K562 (cell line): Measurements from ENCODE around the gene HES4. TPM values are rescaled to one million over a fixed set of nuclear protein-coding genes. Genes with fewer than 3 reads are reported as not detected.

ENCODE experiments used
- CREB1 ChIP-seq, 2 experiments: sonication (generic) in 1 of 2; formaldehyde crosslinking in 1 of 2; IDR thresholded peaks; 2 replicates each; pipeline versions ENCODE4 v1.6.1 to v1.8.0; 2012 to 2022; ENCODE audit warnings: inconsistent platforms in 1 of 2, mild to moderate bottlenecking in 1 of 2, missing genetic modification reagents in 1 of 2, moderate library complexity in 1 of 2
- CSDE1 ChIP-seq, 2 experiments: fragments of 450-650 bp; IDR thresholded peaks; 2 replicates each; pipeline ENCODE4 v1.6.1; 2016; ENCODE audit warnings: mild to moderate bottlenecking in 1 of 2
- E2F1 ChIP-seq: sonication (generic); formaldehyde crosslinking; IDR thresholded peaks from 2 replicates; pipeline ENCODE4 v1.8.1; 2023; ENCODE audit warnings: mild to moderate bottlenecking, missing genetic modification reagents, moderate library complexity
- GATAD2A ChIP-seq: fragments of 450-650 bp; IDR thresholded peaks from 2 replicates; pipeline ENCODE4 v1.6.1; 2017
- HIVEP1 ChIP-seq: fragments of 250-450 bp; sonication (Bioruptor Pico); IDR thresholded peaks from 2 replicates; pipeline ENCODE4 v1.4.0; 2020; ENCODE audit warnings: mild to moderate bottlenecking
- ILF3 ChIP-seq: fragments of 450-650 bp; IDR thresholded peaks from 2 replicates; pipeline ENCODE4 v1.6.1; 2018; ENCODE audit warnings: antibody characterized with exemption, mild to moderate bottlenecking, moderate library complexity, borderline replicate concordance
- MTA1 ChIP-seq: fragments of 450-650 bp; IDR thresholded peaks from 2 replicates; pipeline ENCODE4 v1.6.1; 2017; ENCODE audit warnings: borderline replicate concordance
- NFYB ChIP-seq: IDR thresholded peaks from 2 replicates; pipeline ENCODE4 v1.6.1; 2011; ENCODE audit warnings: mild to moderate bottlenecking, moderate library complexity; ENCODE audit not compliant: insufficient read length; ENCODE audit errors: extremely low read depth
- PHB2 ChIP-seq: fragments of 450-650 bp; IDR thresholded peaks from 2 replicates; pipeline ENCODE4 v1.6.1; 2017; ENCODE audit warnings: low read depth
- PHF8 ChIP-seq: fragments of 200-600 bp; sonication (generic); IDR thresholded peaks from 2 replicates; pipeline ENCODE4 v1.6.1; 2012; ENCODE audit warnings: mixed run types, mild to moderate bottlenecking, inconsistent platforms, low read length, moderate library complexity, borderline replicate concordance
- SIRT6 ChIP-seq: IDR thresholded peaks from one replicate; pipeline ENCODE4 v1.6.1; 2012; ENCODE audit warnings: low read depth, mild to moderate bottlenecking, control low read depth, inconsistent platforms, low read length, moderate library complexity
- STAG1 ChIP-seq: sonication (generic); formaldehyde crosslinking; IDR thresholded peaks from 2 replicates; pipeline ENCODE4 v1.5.0; 2020; ENCODE audit warnings: missing genetic modification reagents, borderline replicate concordance
- TEAD1 ChIP-seq, 2 experiments: fragments of 450-650 bp in 1 of 2; sonication (generic) in 1 of 2; formaldehyde crosslinking; IDR thresholded peaks; 2 replicates each; pipeline versions ENCODE4 v1.4.0 to v1.8.0; 2020 to 2022; ENCODE audit warnings: mild to moderate bottlenecking in 2 of 2, missing genetic modification reagents in 1 of 2
- ZBTB40 ChIP-seq, 2 experiments: fragments of 450-650 bp in 1 of 2; sonication (generic) in 1 of 2; formaldehyde crosslinking in 1 of 2; IDR thresholded peaks; 2 replicates each; pipeline versions ENCODE4 v1.7.1 to v1.9.0; 2016 to 2022; ENCODE audit warnings: inconsistent platforms in 1 of 2, mild to moderate bottlenecking in 1 of 2, missing genetic modification reagents in 1 of 2
- ZNF57 ChIP-seq: fragments of 450-650 bp; formaldehyde crosslinking; IDR thresholded peaks from 2 replicates; pipeline ENCODE4 v1.4.0; 2020; ENCODE audit warnings: mild to moderate bottlenecking, moderate library complexity
- polyA plus RNA-seq, 8 experiments: library from polyadenylated mRNA; depleted of rRNA in 4 of 8; stranded (reverse) in 5 of 8; unstranded in 3 of 8; fragments of >200 nt; fragmentation: Nextera tagmentation in 2 of 8; fragmentation: Illumina TruSeq in 1 of 8; extraction: Ambion mirVana in 2 of 8; extraction: Trizol in 1 of 8; gene quantifications; 2 replicates each; pipeline versions ENCODE4 v1.2.1 to v1.2.3, GENCODE V29; 2011 to 2014; ENCODE audit warnings: inconsistent platforms in 1 of 8, missing spikeins in 1 of 8
- total RNA-seq, 7 experiments: library from RNA; depleted of rRNA in 6 of 7; stranded (reverse); fragments of >200 nt in 6 of 7; fragmentation: Illumina TruSeq in 2 of 7; extraction: Trizol in 2 of 7; gene quantifications; 2 replicates each; pipeline versions ENCODE4 v1.2.1 to v1.2.3, GENCODE V29; 2011 to 2021; ENCODE audit warnings: low replicate concordance in 1 of 7

The HES4 gene
- total and polyA plus RNA-seq, 9 of the 15 experiments (the other 6 are each of a cell fraction or from before 2014, with no cell fraction given): 0.21 to 43.7 (median 5.3) TPM; not detected in 2

GRCh38 chr1:1000357-1001056, 610 bp upstream of the HES4 start (continued):
- TF ChIP-seq ZBTB40 (IDR thresholded peaks at IDR 0.05): peak; percentile 34; the same call in 1 of the 2 replicates
- peak; percentile 76 for TF ChIP-seq ZBTB40 (CRISPR knock-in tag; IDR thresholded peaks at IDR 0.05)
- TF ChIP-seq CREB1 (IDR thresholded peaks at IDR 0.05): peak; percentile 100
- peak; percentile 100 for TF ChIP-seq CREB1 (CRISPR knock-in tag; IDR thresholded peaks at IDR 0.05)
- no peak for TF ChIP-seq NFYB
- no peak for TF ChIP-seq PHB2
- TF ChIP-seq MTA1: peak; percentile 91
- peak; percentile 93 for TF ChIP-seq GATAD2A
- TF ChIP-seq HIVEP1 (CRISPR knock-in tag): no peak
- TF ChIP-seq SIRT6: no peak
- TF ChIP-seq PHF8: peak; percentile 74; the same call in 1 of the 2 replicates
- TF ChIP-seq ILF3: no peak; the same call in 1 of the 2 replicates
- TF ChIP-seq STAG1: peak; percentile 62; the same call in 1 of the 2 replicates
- TF ChIP-seq CSDE1 (IDR thresholded peaks at IDR 0.05): peak in 1 of 2 experiments; percentile 98; a peak in 1 of 4 replicates
- peak; percentile 79 to 96 for TF ChIP-seq TEAD1 (CRISPR knock-in tag; IDR thresholded peaks at IDR 0.05)
- TF ChIP-seq ZNF57: 0 out of 2 replicates have a peak, but pooled peaks have one; percentile 12
- peak; percentile 67; the same call in 1 of the 2 replicates for TF ChIP-seq E2F1 (CRISPR knock-in tag)
